WTC11 (cell line): ENCODE results near the gene MBD3L3. TPM values are rescaled to one million over a fixed set of nuclear protein-coding genes. Genes with fewer than 3 reads are reported as not detected.
A peak's percentile ranks its signal among the peaks of the same experiment; 100 is the strongest.
"Not testable (repeated sequence)": the region's sequence is repeated elsewhere in the genome, so short reads cannot be mapped to it uniquely, and the experiment has no call there.

Experiments
- ATAC-seq: fragments of 200-7000 bp; cut with Tn5 transposase; 2 replicates; pipeline ENCODE4 v1.10.0; 2021; ENCODE audit warnings: mild to moderate bottlenecking, moderate library complexity
- CTCF ChIA-PET: fragments of 300-600 bp; sonication (Branson Sonifier 250); formaldehyde crosslinking; loops from one replicate; lab custom pipeline; 2021; ENCODE audit warnings: antibody characterized with exemption; lab: Charles Lee
- POLR2A ChIA-PET: fragments of 350-600 bp; sonication (Branson Sonifier 250); formaldehyde crosslinking; loops from one replicate; lab custom pipeline; 2021; ENCODE audit warnings: antibody characterized with exemption; lab: Charles Lee
- DNase-seq: peaks from one replicate; pipeline ENCODE4 v3.0.0; 2021; ENCODE audit warnings: low spot score
- H3K27ac Mint-ChIP-seq: 2 replicates; pipeline ENCODE4 v1.8.0; 2021; ENCODE audit warnings: mixed read lengths
- H3K27me3 Mint-ChIP-seq: 2 replicates; pipeline ENCODE4 v1.8.0; 2021; ENCODE audit warnings: low read depth, mild to moderate bottlenecking, moderate library complexity, mixed read lengths
- H3K36me3 Mint-ChIP-seq: 2 replicates; pipeline ENCODE4 v1.8.0; 2021; ENCODE audit warnings: mixed read lengths
- H3K4me1 Mint-ChIP-seq: 2 replicates; pipeline ENCODE4 v1.8.0; 2022; ENCODE audit warnings: mixed read lengths
- H3K4me3 Mint-ChIP-seq: 2 replicates; pipeline ENCODE4 v1.8.0; 2021; ENCODE audit warnings: mild to moderate bottlenecking, moderate library complexity, mixed read lengths
- H3K9me3 Mint-ChIP-seq: 2 replicates; pipeline ENCODE4 v1.8.0; 2021; ENCODE audit warnings: mixed read lengths
- AFF4 ChIP-seq: sonication (generic); formaldehyde crosslinking; IDR thresholded peaks from 2 replicates; pipeline ENCODE4 v1.8.1; 2023; ENCODE audit warnings: mild to moderate bottlenecking, missing genetic modification reagents, borderline replicate concordance
- CTCF ChIP-seq: fragments of 200-600 bp; IDR thresholded peaks from 2 replicates; pipeline ENCODE4 v1.8.0; 2022; ENCODE audit warnings: antibody characterized with exemption
- ELF4 ChIP-seq: sonication (generic); formaldehyde crosslinking; IDR thresholded peaks from 2 replicates; pipeline ENCODE4 v1.8.1; 2022; ENCODE audit warnings: low read depth, mild to moderate bottlenecking, moderate library complexity, missing genetic modification reagents
- ERG ChIP-seq: fragments of 250-450 bp; sonication (Bioruptor Pico); IDR thresholded peaks from 2 replicates; pipeline ENCODE4 v1.8.0; 2021; ENCODE audit warnings: mild to moderate bottlenecking
- ETV6 ChIP-seq: sonication (generic); formaldehyde crosslinking; IDR thresholded peaks from 2 replicates; pipeline ENCODE4 v1.8.1; 2022; ENCODE audit warnings: mild to moderate bottlenecking, missing genetic modification reagents
- FOXJ3 ChIP-seq: sonication (generic); formaldehyde crosslinking; IDR thresholded peaks from 2 replicates; pipeline ENCODE4 v1.9.0; 2021; ENCODE audit warnings: missing genetic modification reagents, mild to moderate bottlenecking, borderline replicate concordance
- IRF2 ChIP-seq: sonication (generic); formaldehyde crosslinking; IDR thresholded peaks from 2 replicates; pipeline ENCODE4 v1.8.0; 2022; ENCODE audit warnings: low read depth, missing genetic modification reagents, borderline replicate concordance
- JAZF1 ChIP-seq: fragments of 250-450 bp; sonication (Bioruptor Pico); IDR thresholded peaks from 2 replicates; pipeline ENCODE4 v1.9.0; 2021; ENCODE audit warnings: moderate library complexity, mild to moderate bottlenecking, inconsistent platforms
- NFE2L1 ChIP-seq: sonication (generic); formaldehyde crosslinking; IDR thresholded peaks from 2 replicates; pipeline ENCODE4 v1.8.1; 2023; ENCODE audit warnings: missing genetic modification reagents
- SMAD4 ChIP-seq: sonication (generic); formaldehyde crosslinking; IDR thresholded peaks from 2 replicates; pipeline ENCODE4 v1.8.0; 2022; ENCODE audit warnings: mild to moderate bottlenecking, missing genetic modification reagents
- SOX15 ChIP-seq: fragments of 250-450 bp; sonication (Bioruptor Pico); IDR thresholded peaks from 2 replicates; pipeline ENCODE4 v1.9.0; 2021; ENCODE audit warnings: mild to moderate bottlenecking
- ZNF121 ChIP-seq: sonication (generic); formaldehyde crosslinking; IDR thresholded peaks from 2 replicates; pipeline ENCODE4 v1.8.0; 2023; ENCODE audit warnings: missing genetic modification reagents
- ZNF219 ChIP-seq: sonication (generic); formaldehyde crosslinking; IDR thresholded peaks from 2 replicates; pipeline ENCODE4 v1.8.0; 2023; ENCODE audit warnings: missing genetic modification reagents, mild to moderate bottlenecking, borderline replicate concordance
- ZNF423 ChIP-seq: fragments of 250-450 bp; sonication (Bioruptor Pico); IDR thresholded peaks from 2 replicates; pipeline ENCODE4 v2.1.2; 2022; ENCODE audit warnings: mild to moderate bottlenecking, moderate library complexity
- total RNA-seq: library from RNA; stranded (reverse); gene quantifications from 3 replicates; pipeline ENCODE4 v1.2.3, GENCODE V29; 2021

MBD3L3 gene
- total RNA-seq, 1 experiment from 2014 or later, result not detected

- Mint-ChIP-seq H3K9me3 (peaks cover 45% of the 10 kb centered on the region), H3K27ac (no peak overlapping the region), H3K4me3 (no peak overlapping the region), H3K27me3 (no peaks in the 10 kb centered on the region), H3K36me3 (peaks cover 21% of the 10 kb centered on the region), H3K4me1 (no peaks in the 10 kb centered on the region)
- CTCF ChIA-PET, result interaction anchor here (0.6 to 0.8 kb wide), 2 partner anchors 55 to 340 kb away, joined by 3 read pairs; no protein-coding TSS in a partner anchor
- DNase-seq (no peak), ATAC-seq (no peak)
- POLR2A ChIA-PET, result no interaction called here
- TF ChIP-seq ELF4 (CRISPR knock-in tag) (no peak), ETV6 (no peak), SOX15 (CRISPR knock-in tag) (no peak), IRF2 (CRISPR knock-in tag) (no peak)
These were observed 9.2 kb upstream of the MBD3L3 start for GRCh38 chr19:7067716-7068115.

GRCh38 chr19:7067122-7067521 is 8.6 kb upstream of the MBD3L3 start:
- CTCF ChIA-PET, result interaction anchor here (0.8 kb wide), 1 partner anchor 54 kb away, joined by 3 read pairs; no protein-coding TSS in a partner anchor
- H3K27me3 Mint-ChIP-seq, H3K27ac Mint-ChIP-seq, H3K4me3 Mint-ChIP-seq, POLR2A ChIA-PET, ATAC-seq, H3K4me1 Mint-ChIP-seq: not testable (repeated sequence)
- Mint-ChIP-seq H3K9me3 (peaks cover 45% of the 10 kb centered on the region), H3K36me3 (peaks cover 16% of the 10 kb centered on the region)
- DNase-seq, result peak; percentile 56
- TF ChIP-seq CTCF, result peak; percentile 32; the same call in 1 of the 2 replicates
- TF ChIP-seq, all 79 proteins: peak for 1; not testable (repeated sequence) for 78

- CTCF ChIA-PET, result no interaction called here
- POLR2A ChIA-PET, result no interaction called here
- H3K4me3 Mint-ChIP-seq, result no peak overlapping the region
- H3K27me3 Mint-ChIP-seq, result no peaks in the 10 kb centered on the region
- peaks cover 43% of the 10 kb centered on the region for H3K9me3 Mint-ChIP-seq
- no peak for TF ChIP-seq FOXJ3
- TF ChIP-seq ZNF121 (CRISPR knock-in tag), result 0 out of 2 replicates have a peak, but pooled peaks have one; percentile 14
- TF ChIP-seq AFF4 (CRISPR knock-in tag), result no peak
- no peak for TF ChIP-seq ERG (CRISPR knock-in tag)
- TF ChIP-seq JAZF1 (CRISPR knock-in tag), result no peak
- TF ChIP-seq ZNF219, result no peak
- TF ChIP-seq SMAD4 (CRISPR knock-in tag), result no peak
- no peak for TF ChIP-seq ZNF423 (CRISPR knock-in tag)
- TF ChIP-seq NFE2L1 (CRISPR knock-in tag), result no peak
- peaks cover 11% of the 10 kb centered on the region for H3K36me3 Mint-ChIP-seq
- no peak overlapping the region for H3K27ac Mint-ChIP-seq
- ATAC-seq, result no peak
- no peak for DNase-seq
- H3K4me1 Mint-ChIP-seq, result no peaks in the 10 kb centered on the region
These were observed 5.4 kb upstream of the MBD3L3 start for GRCh38 chr19:7063764-7064418.
